HG02981 (cell line): ENCODE measurements around the gene ABCA6.

Experiments used
- ATAC-seq: cut with Tn5 transposase; IDR thresholded peaks from one replicate; pipeline ENCODE4 v1.9.1; 2021; ENCODE audit warnings: mild to moderate bottlenecking, moderate library complexity; ENCODE audit not compliant: unreplicated experiment

Gene ABCA6

DNA sequence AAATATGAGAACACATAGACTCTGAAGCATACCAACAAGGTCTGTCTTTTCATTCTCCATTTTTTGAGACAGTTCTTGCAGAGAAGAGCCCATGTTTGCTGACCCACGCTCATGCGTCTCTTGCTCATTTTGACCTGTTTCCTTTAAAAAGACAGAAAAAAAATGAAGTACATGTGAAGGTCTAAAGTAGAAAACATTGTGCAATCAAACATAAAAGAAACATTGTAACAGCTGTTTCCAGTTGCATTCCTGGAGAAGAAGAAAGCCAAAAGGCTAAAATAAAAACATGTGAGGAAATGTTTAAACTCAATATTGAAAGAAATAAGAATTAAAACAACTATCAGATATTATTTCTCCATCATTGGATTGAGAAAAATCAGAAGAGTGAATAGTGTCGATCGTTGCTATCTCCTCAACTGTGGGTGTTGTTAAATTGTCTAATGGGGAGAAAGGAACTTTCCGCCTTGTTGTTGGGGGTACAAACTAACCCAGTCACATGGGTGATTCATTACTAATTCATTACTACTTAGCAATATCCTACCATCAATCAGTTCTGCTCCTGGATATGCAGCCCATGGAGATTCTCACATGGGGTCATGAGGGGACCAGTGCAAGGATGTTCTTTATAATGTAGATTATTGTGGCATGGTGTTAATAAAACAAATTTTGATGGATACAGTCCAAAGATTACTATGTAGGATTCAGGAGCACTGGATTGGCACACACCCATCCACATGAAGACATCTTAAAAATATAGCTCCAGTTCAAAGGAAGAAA, 90.5 kb downstream of the ABCA6 start:
- no peak for ATAC-seq

DNA sequence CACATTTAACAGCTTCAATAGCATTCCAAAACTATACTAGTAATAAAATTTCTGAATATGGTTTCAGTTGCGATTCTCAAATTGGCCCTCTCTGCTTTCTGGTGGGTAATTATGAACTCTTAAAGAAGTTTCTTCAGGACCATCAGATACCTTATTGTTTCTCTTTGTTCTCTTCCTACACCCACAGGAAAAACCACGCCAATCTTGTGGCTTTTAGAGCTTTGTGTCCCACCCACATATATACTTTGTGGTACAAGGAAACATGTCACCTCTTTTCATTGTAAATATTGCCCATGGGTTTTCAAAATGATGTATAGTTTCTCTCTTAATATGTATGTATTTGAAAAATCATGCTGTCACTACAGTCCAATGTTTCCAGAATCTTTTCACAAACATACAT, 93.1 kb downstream of the ABCA6 start:
- no peak for ATAC-seq

GRCh38 chr17:69047368-69048263, 94.1 kb downstream of the ABCA6 start:
- ATAC-seq, result no peak

DNA sequence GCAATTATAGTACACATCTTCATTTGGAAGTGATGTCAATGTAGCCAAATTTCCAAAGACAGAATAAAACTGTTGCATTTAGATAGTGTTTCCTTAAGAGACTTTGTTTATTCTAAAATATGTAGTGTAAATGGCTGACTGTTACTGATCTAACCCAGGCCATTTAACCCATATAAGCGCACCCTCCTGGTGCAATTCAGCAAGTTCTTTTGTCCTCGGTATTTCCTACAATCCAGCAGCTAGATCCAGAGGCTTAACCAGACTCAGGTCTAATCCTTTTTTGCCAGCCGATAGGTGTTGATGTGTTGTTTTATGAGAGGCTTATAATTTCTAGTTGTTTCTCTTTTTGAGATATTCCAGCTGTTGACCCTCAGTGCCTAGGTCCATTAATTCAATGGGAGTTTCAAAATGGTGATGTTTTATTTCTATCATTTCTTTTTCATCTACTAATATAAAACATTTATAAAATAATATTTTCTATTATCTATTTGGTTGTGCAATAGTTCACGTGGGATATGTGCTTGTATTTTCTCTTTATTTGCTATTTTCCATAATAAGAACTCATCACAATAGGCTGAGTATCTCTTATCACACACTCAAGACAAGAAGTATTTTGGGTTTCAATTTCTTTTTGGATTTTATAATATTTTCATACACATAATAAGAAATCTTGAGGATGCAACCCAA, 95.4 kb downstream of the ABCA6 start:
- no peak for ATAC-seq

DNA sequence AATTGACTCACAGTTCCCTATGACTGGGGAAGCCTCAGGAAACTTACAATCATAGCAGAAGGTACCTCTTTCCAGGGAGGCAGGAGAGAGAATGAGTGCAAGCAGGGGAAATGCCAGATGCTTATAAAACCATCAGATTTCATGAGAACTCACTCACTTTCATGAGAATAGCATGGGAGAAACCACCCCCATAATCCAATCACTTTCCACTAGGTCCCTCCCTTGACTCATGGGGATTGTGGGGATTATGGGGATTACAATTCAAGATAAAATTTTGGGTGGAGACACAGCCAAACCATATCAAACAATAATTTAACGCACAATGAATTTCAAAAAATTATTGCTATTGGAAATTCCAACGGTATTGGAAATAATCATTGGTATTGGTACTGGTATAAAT, 96.0 kb downstream of the ABCA6 start:
- no peak for ATAC-seq

GRCh38 chr17:69044371-69044770, 97.3 kb downstream of the ABCA6 start:
- no peak for ATAC-seq

GRCh38 chr17:69043098-69043734, 98.5 kb downstream of the ABCA6 start:
- ATAC-seq, result no peak

GRCh38 chr17:69042308-69042707, 99.4 kb downstream of the ABCA6 start:
- no peak for ATAC-seq

GRCh38 chr17:69031839-69032238, 109.9 kb downstream of the ABCA6 start:
- no peak for ATAC-seq

- ATAC-seq, result no peak
Observed at GRCh38 chr17:69030169-69030568, 111.5 kb downstream of the ABCA6 start.
